ENCODE measurements around the gene TYW1B. TPM values are rescaled to one million over a fixed set of nuclear protein-coding genes. Genes with fewer than 3 reads are reported as not detected.
"Not testable (repeated sequence)": the region's sequence is repeated elsewhere in the genome, so short reads cannot be mapped to it uniquely, and the experiment has no call there.

Gene TYW1B, protein sequence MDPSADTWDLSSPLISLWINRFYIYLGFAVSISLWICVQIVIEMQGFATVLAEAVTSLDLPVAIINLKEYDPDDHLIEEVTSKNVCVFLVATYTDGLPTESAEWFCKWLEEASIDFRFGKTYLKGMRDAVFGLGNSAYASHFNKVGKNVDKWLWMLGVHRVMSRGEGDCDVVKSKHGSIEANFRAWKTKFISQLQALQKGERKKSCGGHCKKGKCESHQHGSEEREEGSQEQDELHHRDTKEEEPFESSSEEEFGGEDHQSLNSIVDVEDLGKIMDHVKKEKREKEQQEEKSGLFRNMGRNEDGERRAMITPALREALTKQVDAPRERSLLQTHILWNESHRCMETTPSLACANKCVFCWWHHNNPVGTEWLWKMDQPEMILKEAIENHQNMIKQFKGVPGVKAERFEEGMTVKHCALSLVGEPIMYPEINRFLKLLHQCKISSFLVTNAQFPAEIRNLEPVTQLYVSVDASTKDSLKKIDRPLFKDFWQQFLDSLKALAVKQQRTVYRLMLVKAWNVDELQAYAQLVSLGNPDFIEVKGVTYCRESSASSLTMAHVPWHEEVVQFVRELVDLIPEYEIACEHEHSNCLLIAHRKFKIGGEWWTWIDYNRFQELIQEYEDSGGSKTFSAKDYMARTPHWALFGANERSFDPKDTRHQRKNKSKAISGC
- total RNA-seq: 1 to 10 TPM; 1.2 to 3.5 TPM

- H3K27me3 ChIP-seq, H3K9me3 ChIP-seq: not testable (repeated sequence)
- H3K36me3 ChIP-seq: peaks cover 20% of the 10 kb centered on the region
- peak within 1 kb of the TSS; percentile 80 to 87 for H3K4me3 ChIP-seq
- DNase-seq (ENCODE audit: low spot score): peak; percentile 99
- peak within 1 kb of the TSS; percentile 85 to 99 for H3K27ac ChIP-seq
- peaks cover 0 to 21% of the 10 kb centered on the region in 2 donors for H3K4me1 ChIP-seq
Observed at GRCh38 chr7:72827839-72828591, at the start of gene TYW1B. TSS of gene TYW1B (minus strand) at chr7:72828200. CDS start at chr7:72828075, 125 bp downstream.

- H3K4me1 ChIP-seq; H3K27ac ChIP-seq; DNase-seq (ENCODE audit: low spot score); H3K4me3 ChIP-seq; H3K27me3 ChIP-seq; H3K36me3 ChIP-seq; H3K9me3 ChIP-seq: not testable (repeated sequence)
Observed at GRCh38 chr7:72867591-72867990, 39.6 kb upstream of the TYW1B start.

- H3K27ac ChIP-seq; H3K9me3 ChIP-seq; H3K27me3 ChIP-seq; DNase-seq (ENCODE audit: low spot score); H3K4me1 ChIP-seq; H3K4me3 ChIP-seq; H3K36me3 ChIP-seq: not testable (repeated sequence)
Observed at GRCh38 chr7:72858846-72859400, 30.9 kb upstream of the TYW1B start.

DNA sequence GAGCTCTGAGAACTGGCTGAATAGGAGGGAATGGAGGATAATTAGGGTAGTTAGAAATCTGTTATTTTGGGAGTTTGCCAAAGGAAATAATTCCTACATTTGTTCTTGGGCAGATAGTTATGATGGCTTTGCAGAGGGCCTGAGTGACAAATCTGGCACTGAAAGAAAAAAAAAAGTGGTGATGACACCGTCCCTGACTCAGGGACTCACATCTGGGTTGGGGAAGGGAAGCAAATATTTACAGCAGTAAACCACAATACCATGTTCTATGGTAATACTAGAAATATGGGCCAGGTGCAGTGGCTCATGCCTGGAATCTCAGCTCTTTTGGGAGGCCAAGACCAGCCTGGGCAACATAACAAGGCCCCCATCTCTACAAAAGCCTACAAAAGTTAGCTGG, 29.9 kb upstream of the TYW1B start:
- not testable (repeated sequence) for H3K4me1 ChIP-seq; H3K4me3 ChIP-seq; H3K9me3 ChIP-seq; H3K27me3 ChIP-seq; DNase-seq (ENCODE audit: low spot score); H3K36me3 ChIP-seq; H3K27ac ChIP-seq

DNA sequence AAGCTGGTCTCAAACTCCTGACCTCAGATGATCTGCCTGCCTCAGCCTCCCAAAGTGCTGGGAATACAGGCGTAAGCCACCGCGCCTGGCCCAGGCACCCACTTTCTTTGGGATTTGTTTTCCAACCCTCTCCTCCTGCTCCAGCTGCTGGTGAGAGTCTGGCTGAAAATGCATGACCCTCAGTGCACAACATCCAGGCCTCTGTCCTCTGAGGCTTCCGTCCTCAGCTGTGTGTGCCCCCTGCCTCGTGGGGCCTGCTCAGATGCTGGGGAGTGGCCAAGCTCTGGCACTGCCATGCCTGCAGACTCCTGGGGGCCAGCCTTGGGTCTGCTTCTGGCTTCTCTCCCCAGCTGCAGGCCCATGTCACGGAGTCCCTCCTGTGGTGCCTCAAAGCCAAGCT, 27.3 kb upstream of the TYW1B start:
- not testable (repeated sequence) for H3K4me1 ChIP-seq; H3K9me3 ChIP-seq; H3K27me3 ChIP-seq; H3K27ac ChIP-seq; H3K36me3 ChIP-seq; DNase-seq (ENCODE audit: low spot score); H3K4me3 ChIP-seq

DNA sequence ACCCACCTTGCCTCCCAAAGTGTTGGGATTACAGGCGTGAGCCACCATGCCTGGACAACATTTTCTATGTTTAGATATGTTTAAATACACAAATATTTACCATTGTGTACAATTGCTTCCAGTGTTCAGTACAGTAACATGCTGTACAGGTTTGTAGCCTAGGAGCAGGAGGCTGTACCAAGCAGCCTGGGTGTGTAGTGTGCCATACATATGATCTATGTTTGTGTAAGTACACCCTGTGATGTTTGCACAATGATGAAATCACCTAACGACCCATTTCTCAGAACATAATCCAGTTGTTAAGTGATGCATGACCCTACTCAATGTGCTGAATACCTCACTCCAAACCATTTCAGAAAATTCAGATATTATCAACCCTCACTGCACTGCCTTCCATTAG, 24.9 kb upstream of the TYW1B start:
- not testable (repeated sequence) for DNase-seq (ENCODE audit: low spot score); H3K4me3 ChIP-seq; H3K9me3 ChIP-seq; H3K4me1 ChIP-seq; H3K36me3 ChIP-seq; H3K27ac ChIP-seq; H3K27me3 ChIP-seq

DNA sequence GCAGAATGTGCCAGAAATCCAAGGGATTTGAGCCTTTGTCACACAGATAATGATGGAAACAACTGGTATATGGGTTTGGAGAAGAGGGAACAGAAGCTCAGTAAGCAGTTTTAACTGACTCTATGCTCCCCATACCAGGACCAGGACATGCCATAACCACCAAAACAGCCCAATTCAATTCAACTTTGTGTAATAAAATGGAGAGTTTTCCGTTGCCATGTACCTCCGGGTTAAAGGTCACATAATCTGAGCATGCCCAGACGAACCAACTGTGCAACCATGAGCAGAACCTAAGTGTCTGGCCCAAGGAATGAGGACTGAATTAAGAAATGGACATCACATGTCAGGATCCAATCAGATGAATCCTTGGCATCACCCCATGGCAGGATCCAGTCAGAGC, 22.7 kb upstream of the TYW1B start:
- H3K27ac ChIP-seq; H3K4me1 ChIP-seq; DNase-seq (ENCODE audit: low spot score); H3K9me3 ChIP-seq; H3K27me3 ChIP-seq; H3K4me3 ChIP-seq; H3K36me3 ChIP-seq: not testable (repeated sequence)

GRCh38 chr7:72844146-72844545, 16.1 kb upstream of the TYW1B start:
- H3K27ac ChIP-seq; DNase-seq (ENCODE audit: low spot score); H3K9me3 ChIP-seq; H3K27me3 ChIP-seq; H3K36me3 ChIP-seq; H3K4me3 ChIP-seq; H3K4me1 ChIP-seq: not testable (repeated sequence)

DNA sequence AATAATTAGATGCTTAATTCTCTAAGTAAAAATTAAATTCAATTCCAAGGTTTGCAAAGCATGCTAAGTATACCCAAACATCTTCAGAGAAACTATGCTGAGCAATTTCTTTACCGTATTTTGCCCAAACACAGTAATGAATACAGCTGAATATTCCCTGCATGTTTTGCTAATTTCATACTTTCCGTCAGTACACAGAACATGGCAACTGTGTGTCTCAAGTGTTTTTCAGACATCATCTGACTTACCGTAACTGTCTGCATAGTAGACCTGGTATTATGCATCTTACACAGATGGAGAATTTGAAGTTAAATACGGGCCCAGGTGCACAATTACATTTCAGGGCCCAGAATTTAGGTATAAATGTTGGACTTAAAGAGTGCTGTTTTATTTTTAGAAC, 15.2 kb upstream of the TYW1B start:
- H3K4me1 ChIP-seq; H3K36me3 ChIP-seq; H3K4me3 ChIP-seq; H3K27ac ChIP-seq; DNase-seq (ENCODE audit: low spot score); H3K27me3 ChIP-seq; H3K9me3 ChIP-seq: not testable (repeated sequence)

GRCh38 chr7:72840966-72841511, 13.0 kb upstream of the TYW1B start:
- H3K27ac ChIP-seq; H3K4me3 ChIP-seq; H3K9me3 ChIP-seq; H3K4me1 ChIP-seq; DNase-seq (ENCODE audit: low spot score); H3K27me3 ChIP-seq: not testable (repeated sequence)
- peaks cover 25% of the 10 kb centered on the region for H3K36me3 ChIP-seq

- not testable (repeated sequence) for H3K27ac ChIP-seq; H3K27me3 ChIP-seq; H3K4me1 ChIP-seq; H3K4me3 ChIP-seq; H3K9me3 ChIP-seq; DNase-seq (ENCODE audit: low spot score)
- peaks cover 49% of the 10 kb centered on the region for H3K36me3 ChIP-seq
Observed at GRCh38 chr7:72838315-72838714, 10.3 kb upstream of the TYW1B start.

GRCh38 chr7:72837291-72837690, 9.3 kb upstream of the TYW1B start:
- H3K27me3 ChIP-seq; H3K4me3 ChIP-seq; H3K9me3 ChIP-seq; H3K4me1 ChIP-seq; H3K27ac ChIP-seq; DNase-seq (ENCODE audit: low spot score): not testable (repeated sequence)
- peaks cover 59% of the 10 kb centered on the region for H3K36me3 ChIP-seq

- Histone ChIP-seq H3K4me3 (peak overlapping the region; percentile 80 to 87), H3K27ac (peak overlapping the region; percentile 97 to 99), H3K36me3 (peaks cover 43% of the 10 kb centered on the region), H3K4me1 (peaks cover 0 to 21% of the 10 kb centered on the region in 2 donors)
- H3K9me3 ChIP-seq; DNase-seq (ENCODE audit: low spot score); H3K27me3 ChIP-seq: not testable (repeated sequence)
Observed at GRCh38 chr7:72830567-72830966, 2.6 kb upstream of the TYW1B start.
